GM23338 (cell line): ENCODE data around the gene SZT2.

Experiments used
- CREB1 ChIP-seq: fragments of 250-450 bp; sonication (Bioruptor Pico); IDR thresholded peaks from 2 replicates; pipeline ENCODE4 v1.5.0; 2020; ENCODE audit warnings: low read depth, mild to moderate bottlenecking, moderate library complexity
- CTCF ChIP-seq, 2 experiments: fragments of 200-600 bp in 1 of 2; sonication (generic) in 1 of 2; conservative IDR thresholded peaks; 2 replicates each; pipeline versions ENCODE4 v1.5.1 to v1.6.1; 2016 to 2017; ENCODE audit warnings: antibody characterized with exemption in 2 of 2, low read depth in 2 of 2, mild to moderate bottlenecking in 2 of 2, moderate library complexity in 1 of 2
- EZH2 ChIP-seq: fragments of 200-600 bp; sonication (generic); IDR thresholded peaks from one replicate; pipeline ENCODE4 v1.8.0; 2017; ENCODE audit warnings: antibody characterized with exemption, mild to moderate bottlenecking, low read depth; ENCODE audit not compliant: unreplicated experiment
- EZH2phosphoT487 ChIP-seq: fragments of 200-600 bp; sonication (generic); IDR thresholded peaks from one replicate; pipeline ENCODE4 v1.8.1; 2018; ENCODE audit warnings: antibody characterized with exemption; ENCODE audit not compliant: unreplicated experiment
- JUNB ChIP-seq: IDR thresholded peaks from one replicate; pipeline ENCODE4 v1.6.1; 2016; ENCODE audit warnings: antibody characterized with exemption; ENCODE audit not compliant: unreplicated experiment
- POLR2AphosphoS5 ChIP-seq: IDR thresholded peaks from 2 replicates; pipeline ENCODE4 v1.6.1; 2016; ENCODE audit warnings: antibody characterized with exemption, low read depth
- ZNF114 ChIP-seq: fragments of 250-450 bp; sonication (Bioruptor Pico); IDR thresholded peaks from 2 replicates; pipeline ENCODE4 v1.5.0; 2020; ENCODE audit warnings: mild to moderate bottlenecking, moderate library complexity
- ZNF331 ChIP-seq: fragments of 250-450 bp; sonication (Bioruptor Pico); IDR thresholded peaks from 2 replicates; pipeline ENCODE4 v1.5.0; 2020; ENCODE audit warnings: low read depth, mild to moderate bottlenecking, moderate library complexity
- TF ChIP-seq, protein P1 (sequence below): IDR thresholded peaks from one replicate; pipeline ENCODE4 v1.6.1; 2018; ENCODE audit warnings: antibody characterized with exemption; ENCODE audit not compliant: unreplicated experiment

- no peak for TF ChIP-seq CTCF (conservative IDR thresholded peaks at IDR 0.05; ENCODE audit: low read depth in 2 of 2)
- TF ChIP-seq, protein P1, sequence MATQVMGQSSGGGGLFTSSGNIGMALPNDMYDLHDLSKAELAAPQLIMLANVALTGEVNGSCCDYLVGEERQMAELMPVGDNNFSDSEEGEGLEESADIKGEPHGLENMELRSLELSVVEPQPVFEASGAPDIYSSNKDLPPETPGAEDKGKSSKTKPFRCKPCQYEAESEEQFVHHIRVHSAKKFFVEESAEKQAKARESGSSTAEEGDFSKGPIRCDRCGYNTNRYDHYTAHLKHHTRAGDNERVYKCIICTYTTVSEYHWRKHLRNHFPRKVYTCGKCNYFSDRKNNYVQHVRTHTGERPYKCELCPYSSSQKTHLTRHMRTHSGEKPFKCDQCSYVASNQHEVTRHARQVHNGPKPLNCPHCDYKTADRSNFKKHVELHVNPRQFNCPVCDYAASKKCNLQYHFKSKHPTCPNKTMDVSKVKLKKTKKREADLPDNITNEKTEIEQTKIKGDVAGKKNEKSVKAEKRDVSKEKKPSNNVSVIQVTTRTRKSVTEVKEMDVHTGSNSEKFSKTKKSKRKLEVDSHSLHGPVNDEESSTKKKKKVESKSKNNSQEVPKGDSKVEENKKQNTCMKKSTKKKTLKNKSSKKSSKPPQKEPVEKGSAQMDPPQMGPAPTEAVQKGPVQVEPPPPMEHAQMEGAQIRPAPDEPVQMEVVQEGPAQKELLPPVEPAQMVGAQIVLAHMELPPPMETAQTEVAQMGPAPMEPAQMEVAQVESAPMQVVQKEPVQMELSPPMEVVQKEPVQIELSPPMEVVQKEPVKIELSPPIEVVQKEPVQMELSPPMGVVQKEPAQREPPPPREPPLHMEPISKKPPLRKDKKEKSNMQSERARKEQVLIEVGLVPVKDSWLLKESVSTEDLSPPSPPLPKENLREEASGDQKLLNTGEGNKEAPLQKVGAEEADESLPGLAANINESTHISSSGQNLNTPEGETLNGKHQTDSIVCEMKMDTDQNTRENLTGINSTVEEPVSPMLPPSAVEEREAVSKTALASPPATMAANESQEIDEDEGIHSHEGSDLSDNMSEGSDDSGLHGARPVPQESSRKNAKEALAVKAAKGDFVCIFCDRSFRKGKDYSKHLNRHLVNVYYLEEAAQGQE = no peak
- TF ChIP-seq POLR2AphosphoS5 = no peak
- no peak for TF ChIP-seq EZH2phosphoT487
- TF ChIP-seq EZH2 = no peak
- TF ChIP-seq CREB1 (CRISPR knock-in tag) = no peak
- no peak for TF ChIP-seq ZNF331 (CRISPR knock-in tag)
- no peak for TF ChIP-seq JUNB
- no peak for TF ChIP-seq ZNF114 (CRISPR knock-in tag)
Measured at GRCh38 chr1:43376723-43377235, 12.9 kb upstream of the SZT2 start.
